ENCODE data around the gene CYB5A. TPM values are rescaled to one million over a fixed set of nuclear protein-coding genes. Genes with fewer than 3 reads are reported as not detected.
A peak's percentile ranks its signal among the peaks of the same experiment; 100 is the strongest.

Gene CYB5A, protein sequence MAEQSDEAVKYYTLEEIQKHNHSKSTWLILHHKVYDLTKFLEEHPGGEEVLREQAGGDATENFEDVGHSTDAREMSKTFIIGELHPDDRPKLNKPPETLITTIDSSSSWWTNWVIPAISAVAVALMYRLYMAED
- total RNA-seq (259 and 273 TPM in 2 replicates), polyA plus RNA-seq (358 and 457 TPM in 2 replicates)

DNA sequence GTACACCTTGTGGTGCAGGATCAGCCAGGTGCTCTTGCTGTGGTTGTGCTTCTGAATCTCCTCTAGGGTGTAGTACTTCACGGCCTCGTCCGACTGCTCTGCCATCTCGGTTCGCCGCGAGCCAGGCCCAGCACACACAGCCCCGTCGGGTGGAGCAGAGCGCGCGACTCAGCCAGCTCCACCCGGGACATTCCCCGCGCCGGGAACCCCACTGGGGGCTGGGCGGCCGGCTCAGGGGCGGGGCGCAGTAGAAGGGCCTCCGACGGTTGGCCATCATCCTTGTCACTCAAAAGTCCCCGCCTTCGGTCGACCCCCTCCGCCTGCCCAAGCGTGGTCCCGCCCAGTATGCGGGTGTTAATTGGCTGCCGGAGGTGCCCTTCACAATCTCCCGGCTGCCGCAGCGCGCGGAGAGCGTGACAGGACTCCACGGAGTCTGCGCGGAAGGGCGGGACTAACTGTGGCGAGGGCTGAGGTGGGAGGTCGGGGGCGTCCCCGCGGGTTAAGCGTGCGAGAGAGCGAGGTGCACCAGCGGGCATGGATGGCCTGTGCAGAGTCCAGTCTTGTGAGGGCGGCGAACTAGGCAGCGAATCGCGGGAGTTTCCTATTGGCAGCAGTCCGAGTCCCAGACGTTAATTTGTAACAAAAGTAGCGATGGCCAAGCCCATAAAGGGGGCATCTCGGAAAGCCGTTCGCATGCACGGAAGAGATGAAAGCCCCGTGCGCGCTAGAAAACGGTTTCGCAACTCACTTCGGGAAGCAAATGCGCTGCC is at the start of gene CYB5A:
Gene CYB5A (minus strand): TSS at position 193 of the 770 bp plus-strand sequence. CDS start 88 bp downstream, at position 105.
- Histone ChIP-seq H3K4me1 (ENCODE audit: insufficient read depth) (peaks cover 28% of the 10 kb centered on the region), H4K20me1 (ENCODE audit: insufficient read depth, poor library complexity, severe bottlenecking) (no peaks in the 10 kb centered on the region), H3K9me2 (replicated peaks; ENCODE audit: insufficient read depth) (no peaks in the 10 kb centered on the region), H2AFZ (peak within 1 kb of the TSS; percentile 60), H3K36me3 (replicated peaks; ENCODE audit: insufficient read depth, low read depth) (no peaks in the 10 kb centered on the region), H3K27ac (peak within 1 kb of the TSS; percentile 87), H3K4me2 (peak within 1 kb of the TSS; percentile 90), H3K4me3 (peak within 1 kb of the TSS; percentile 45), H3K27me3 (no peaks in the 10 kb centered on the region), H3K79me2 (peaks cover 43% of the 10 kb centered on the region), H3K9me3 (ENCODE audit: low read depth) (no peaks in the 10 kb centered on the region)
- TF ChIP-seq, protein P1, sequence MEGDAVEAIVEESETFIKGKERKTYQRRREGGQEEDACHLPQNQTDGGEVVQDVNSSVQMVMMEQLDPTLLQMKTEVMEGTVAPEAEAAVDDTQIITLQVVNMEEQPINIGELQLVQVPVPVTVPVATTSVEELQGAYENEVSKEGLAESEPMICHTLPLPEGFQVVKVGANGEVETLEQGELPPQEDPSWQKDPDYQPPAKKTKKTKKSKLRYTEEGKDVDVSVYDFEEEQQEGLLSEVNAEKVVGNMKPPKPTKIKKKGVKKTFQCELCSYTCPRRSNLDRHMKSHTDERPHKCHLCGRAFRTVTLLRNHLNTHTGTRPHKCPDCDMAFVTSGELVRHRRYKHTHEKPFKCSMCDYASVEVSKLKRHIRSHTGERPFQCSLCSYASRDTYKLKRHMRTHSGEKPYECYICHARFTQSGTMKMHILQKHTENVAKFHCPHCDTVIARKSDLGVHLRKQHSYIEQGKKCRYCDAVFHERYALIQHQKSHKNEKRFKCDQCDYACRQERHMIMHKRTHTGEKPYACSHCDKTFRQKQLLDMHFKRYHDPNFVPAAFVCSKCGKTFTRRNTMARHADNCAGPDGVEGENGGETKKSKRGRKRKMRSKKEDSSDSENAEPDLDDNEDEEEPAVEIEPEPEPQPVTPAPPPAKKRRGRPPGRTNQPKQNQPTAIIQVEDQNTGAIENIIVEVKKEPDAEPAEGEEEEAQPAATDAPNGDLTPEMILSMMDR (IDR thresholded peaks at IDR 0.05; ENCODE audit: poor library complexity): no peak
- TF ChIP-seq EZH2phosphoT487 (IDR thresholded peaks at IDR 0.05; ENCODE audit: low read depth, severe bottlenecking, unreplicated experiment) (no peak), EZH2 (IDR thresholded peaks at IDR 0.05; ENCODE audit: borderline replicate concordance) (no peak)
- peak; percentile 98 for DNase-seq (ENCODE audit: low spot score)
- WGBS (ENCODE audit: low lambda C conversion rate, missing lambda C conversion rate): under 1% methylated on average over 45 of the region's 68 CpGs

DNA sequence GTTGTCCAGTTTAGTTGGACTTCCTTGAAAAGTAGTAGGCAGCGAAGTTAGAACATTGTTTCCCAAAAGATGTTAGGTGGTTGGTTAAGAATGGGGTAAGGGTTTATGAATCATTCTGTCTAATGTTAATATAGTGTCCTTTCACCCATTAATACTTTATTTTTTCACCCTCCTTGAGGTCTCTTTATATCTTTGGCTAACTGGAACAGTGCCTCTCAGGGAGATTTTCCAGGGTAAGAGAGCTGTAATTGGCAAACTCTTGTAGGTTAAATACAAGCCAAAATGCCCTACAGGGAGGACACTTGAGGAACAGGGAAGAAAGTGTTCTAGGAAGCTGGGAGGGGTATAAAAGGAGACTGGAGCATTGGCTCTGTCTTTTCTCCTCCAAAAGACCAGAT is 46.1 kb upstream of the CYB5A start:
- Histone ChIP-seq H3K9me3 (ENCODE audit: low read depth) (no peaks in the 10 kb centered on the region), H2AFZ (no peak overlapping the region), H3K4me3 (no peak overlapping the region), H3K36me3 (replicated peaks; ENCODE audit: insufficient read depth, low read depth) (no peaks in the 10 kb centered on the region), H3K27me3 (no peaks in the 10 kb centered on the region), H4K20me1 (ENCODE audit: insufficient read depth, poor library complexity, severe bottlenecking) (no peaks in the 10 kb centered on the region), H3K79me2 (no peaks in the 10 kb centered on the region), H3K9me2 (replicated peaks; ENCODE audit: insufficient read depth) (no peaks in the 10 kb centered on the region), H3K27ac (no peak overlapping the region), H3K4me2 (no peak overlapping the region), H3K4me1 (ENCODE audit: insufficient read depth) (no peaks in the 10 kb centered on the region)
- TF ChIP-seq, protein P1 (IDR thresholded peaks at IDR 0.05; ENCODE audit: poor library complexity): no peak
- TF ChIP-seq EZH2 (IDR thresholded peaks at IDR 0.05; ENCODE audit: borderline replicate concordance) (no peak), EZH2phosphoT487 (IDR thresholded peaks at IDR 0.05; ENCODE audit: low read depth, severe bottlenecking, unreplicated experiment) (no peak)
- 95% methylated on average over 1 of the region's 1 CpG for WGBS (ENCODE audit: low lambda C conversion rate, missing lambda C conversion rate)
- DNase-seq (ENCODE audit: low spot score): no peak

DNA sequence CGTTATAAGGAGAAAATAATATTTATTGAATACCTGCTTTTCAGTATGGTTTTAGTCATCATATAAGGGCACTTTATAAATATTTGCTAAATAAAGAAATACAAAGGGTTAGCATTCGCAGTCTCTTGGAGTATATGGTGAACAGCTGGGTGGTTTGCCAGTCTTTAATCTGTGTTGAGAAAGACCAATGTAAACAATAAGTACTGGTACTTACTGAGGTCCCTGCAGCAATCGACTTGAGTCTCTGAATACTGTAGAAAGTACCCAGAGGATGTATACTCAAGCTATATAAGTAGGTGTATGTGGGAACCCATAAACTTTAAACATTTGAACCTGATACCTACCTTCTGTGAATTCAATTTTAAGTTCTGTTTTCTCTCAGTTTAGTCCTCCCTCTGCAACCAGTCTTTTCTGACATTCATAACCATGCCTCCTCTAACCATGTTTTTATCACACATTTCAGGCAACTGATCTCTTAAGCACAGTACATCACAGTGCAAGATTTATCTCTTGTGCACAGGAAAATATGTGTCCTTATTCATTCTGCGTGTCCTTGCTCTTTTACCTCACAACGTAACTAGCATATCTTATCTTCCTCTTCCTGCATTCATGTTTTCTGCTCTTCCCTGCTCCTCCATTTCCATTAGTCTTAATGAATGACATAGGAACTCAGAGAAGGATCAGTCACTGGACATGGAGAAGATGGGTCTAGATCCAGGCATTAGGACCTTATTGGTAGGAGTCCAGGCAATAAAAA is 45.6 kb upstream of the CYB5A start:
- TF ChIP-seq, protein P1 (IDR thresholded peaks at IDR 0.05; ENCODE audit: poor library complexity): no peak
- TF ChIP-seq EZH2phosphoT487 (IDR thresholded peaks at IDR 0.05; ENCODE audit: low read depth, severe bottlenecking, unreplicated experiment): no peak
- TF ChIP-seq EZH2 (IDR thresholded peaks at IDR 0.05; ENCODE audit: borderline replicate concordance): no peak

More for the DNA sequence above, 45.6 kb upstream of the CYB5A start:
- Histone ChIP-seq H3K27ac (no peak overlapping the region), H3K4me2 (no peak overlapping the region), H3K9me2 (replicated peaks; ENCODE audit: insufficient read depth) (no peaks in the 10 kb centered on the region), H2AFZ (no peak overlapping the region), H3K9me3 (ENCODE audit: low read depth) (no peaks in the 10 kb centered on the region), H3K4me3 (no peak overlapping the region), H3K79me2 (no peaks in the 10 kb centered on the region), H4K20me1 (ENCODE audit: insufficient read depth, poor library complexity, severe bottlenecking) (no peaks in the 10 kb centered on the region), H3K36me3 (replicated peaks; ENCODE audit: insufficient read depth, low read depth) (no peaks in the 10 kb centered on the region), H3K27me3 (no peaks in the 10 kb centered on the region), H3K4me1 (ENCODE audit: insufficient read depth) (no peaks in the 10 kb centered on the region)
- WGBS (ENCODE audit: low lambda C conversion rate, missing lambda C conversion rate): 71% methylated on average over 5 of the region's 5 CpGs
- no peak for DNase-seq (ENCODE audit: low spot score)

Measured in hepatocyte (in vitro differentiated cells).